ENCODE data around the gene LTB.
"Not testable (repeated sequence)": the region's sequence is repeated elsewhere in the genome, so short reads cannot be mapped to it uniquely, and the experiment has no call there.

Gene LTB

DNA sequence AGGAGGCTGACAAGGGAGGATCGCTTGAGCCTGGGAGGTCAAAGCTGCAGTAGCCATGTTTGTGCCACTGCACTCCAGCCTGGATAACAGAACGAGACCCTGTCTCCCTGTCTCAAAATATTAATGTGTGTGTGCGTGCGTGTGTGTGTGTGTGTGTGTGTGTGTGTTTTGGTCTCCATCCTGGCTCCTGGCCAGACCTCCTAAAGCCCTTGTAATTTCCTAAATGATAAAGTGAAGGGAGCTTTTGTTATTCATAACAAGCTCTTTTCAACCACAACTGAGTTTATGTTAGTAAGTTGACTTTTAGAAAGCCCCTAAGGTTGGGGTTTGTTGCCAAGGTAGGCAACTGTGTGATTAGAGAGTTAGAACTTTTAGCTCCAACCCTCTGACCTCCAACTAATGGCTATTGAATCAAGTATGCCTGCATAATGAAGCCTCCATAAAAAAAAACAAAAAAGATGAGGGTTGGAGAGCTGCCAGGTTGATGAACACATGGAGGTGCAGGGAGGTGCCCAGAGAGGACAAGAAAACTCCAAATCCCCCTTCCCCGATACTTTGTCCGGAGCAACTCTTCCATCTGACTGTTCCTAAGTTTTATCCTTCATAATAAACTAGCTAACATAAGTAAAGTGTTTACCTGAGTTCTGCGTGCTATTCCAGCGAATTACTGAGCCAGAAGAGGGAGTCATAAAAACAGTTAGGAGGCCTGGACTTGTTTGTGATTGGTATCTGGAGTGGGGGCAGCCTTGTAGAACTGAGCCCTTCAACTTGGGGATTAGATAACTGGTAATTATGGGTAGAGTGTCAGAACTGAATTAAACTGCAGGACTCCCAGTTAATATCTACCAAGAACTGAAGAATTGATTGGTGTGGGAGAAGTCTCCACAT lies 27.5 kb upstream of the LTB start:
- H3K4me3 ChIP-seq (ENCODE audit: severe bottlenecking): no peak overlapping the region
- no peaks in the 10 kb centered on the region for H3K4me1 ChIP-seq (ENCODE audit: insufficient read depth, poor library complexity, severe bottlenecking)
- H3K36me3 ChIP-seq (ENCODE audit: low read depth): no peaks in the 10 kb centered on the region
- DNase-seq (ENCODE audit: low spot score): no peak
- ATAC-seq (ENCODE audit: low read depth): no peak
- no peak for TF ChIP-seq CTCF (IDR thresholded peaks at IDR 0.05; ENCODE audit: poor library complexity, severe bottlenecking)
- no peaks in the 10 kb centered on the region for H3K9me3 ChIP-seq (ENCODE audit: severe bottlenecking)
- H3K27me3 ChIP-seq (ENCODE audit: insufficient read depth, poor library complexity, severe bottlenecking): no peaks in the 10 kb centered on the region
- H3K27ac ChIP-seq (ENCODE audit: poor library complexity, severe bottlenecking): no peak overlapping the region

- H3K4me1 ChIP-seq (ENCODE audit: insufficient read depth, poor library complexity, severe bottlenecking): no peaks in the 10 kb centered on the region
- no peak overlapping the region for H3K4me3 ChIP-seq (ENCODE audit: severe bottlenecking)
- ATAC-seq (ENCODE audit: low read depth) (no peak), DNase-seq (ENCODE audit: low spot score) (no peak)
- H3K27ac ChIP-seq (ENCODE audit: poor library complexity, severe bottlenecking): no peak overlapping the region
- no peaks in the 10 kb centered on the region for H3K9me3 ChIP-seq (ENCODE audit: severe bottlenecking)
- H3K36me3 ChIP-seq (ENCODE audit: low read depth): no peaks in the 10 kb centered on the region
- no peaks in the 10 kb centered on the region for H3K27me3 ChIP-seq (ENCODE audit: insufficient read depth, poor library complexity, severe bottlenecking)
- TF ChIP-seq CTCF (IDR thresholded peaks at IDR 0.05; ENCODE audit: poor library complexity, severe bottlenecking): no peak
These were observed 25.1 kb upstream of the LTB start for GRCh38 chr6:31607317-31607716.

DNA sequence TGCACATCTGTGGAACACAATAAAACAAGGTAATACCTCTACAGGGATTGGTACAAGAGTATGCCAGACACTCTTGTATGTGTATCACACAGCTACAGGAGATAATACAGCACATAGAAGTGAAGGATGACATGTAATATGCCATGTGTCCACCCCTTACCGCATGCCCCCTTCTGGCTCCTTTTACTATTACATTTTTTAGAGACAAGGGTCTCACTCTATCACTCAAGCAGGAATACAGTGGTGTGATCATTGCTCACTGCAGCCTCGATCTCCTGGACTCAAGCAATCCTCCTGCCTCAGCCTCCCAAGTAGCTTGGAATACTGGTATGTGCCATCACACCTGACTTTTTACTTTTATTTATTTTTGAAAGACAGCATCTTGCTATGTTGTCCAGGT lies 14.8 kb upstream of the LTB start:
- H3K27ac ChIP-seq (ENCODE audit: poor library complexity, severe bottlenecking): no peak overlapping the region
- H3K4me3 ChIP-seq (ENCODE audit: severe bottlenecking): no peak overlapping the region
- no peaks in the 10 kb centered on the region for H3K4me1 ChIP-seq (ENCODE audit: insufficient read depth, poor library complexity, severe bottlenecking)
- peak; percentile 80 for ATAC-seq (ENCODE audit: low read depth)
- peak; percentile 51 for TF ChIP-seq CTCF (IDR thresholded peaks at IDR 0.05; ENCODE audit: poor library complexity, severe bottlenecking)
- H3K36me3 ChIP-seq (ENCODE audit: low read depth): no peaks in the 10 kb centered on the region
- H3K9me3 ChIP-seq (ENCODE audit: severe bottlenecking): no peaks in the 10 kb centered on the region
- DNase-seq (ENCODE audit: low spot score): no peak
- H3K27me3 ChIP-seq (ENCODE audit: insufficient read depth, poor library complexity, severe bottlenecking): no peaks in the 10 kb centered on the region

- Histone ChIP-seq H3K4me3 (ENCODE audit: severe bottlenecking) (no peak overlapping the region), H3K36me3 (ENCODE audit: low read depth) (no peaks in the 10 kb centered on the region), H3K27ac (ENCODE audit: poor library complexity, severe bottlenecking) (no peak overlapping the region), H3K27me3 (ENCODE audit: insufficient read depth, poor library complexity, severe bottlenecking) (no peaks in the 10 kb centered on the region), H3K9me3 (ENCODE audit: severe bottlenecking) (no peaks in the 10 kb centered on the region), H3K4me1 (ENCODE audit: insufficient read depth, poor library complexity, severe bottlenecking) (no peaks in the 10 kb centered on the region)
- DNase-seq (ENCODE audit: low spot score) (no peak), ATAC-seq (ENCODE audit: low read depth) (no peak)
- no peak for TF ChIP-seq CTCF (IDR thresholded peaks at IDR 0.05; ENCODE audit: poor library complexity, severe bottlenecking)
These were observed 10.2 kb upstream of the LTB start for GRCh38 chr6:31592396-31592771.

- H3K4me1 ChIP-seq (ENCODE audit: insufficient read depth, poor library complexity, severe bottlenecking); ATAC-seq (ENCODE audit: low read depth); H3K36me3 ChIP-seq (ENCODE audit: low read depth); DNase-seq (ENCODE audit: low spot score); H3K27me3 ChIP-seq (ENCODE audit: insufficient read depth, poor library complexity, severe bottlenecking); H3K4me3 ChIP-seq (ENCODE audit: severe bottlenecking); H3K27ac ChIP-seq (ENCODE audit: poor library complexity, severe bottlenecking); H3K9me3 ChIP-seq (ENCODE audit: severe bottlenecking): not testable (repeated sequence)
These were observed 8.5 kb upstream of the LTB start for GRCh38 chr6:31590691-31591090.
